Retinal pigment epithelial cell (primary cell): Measurements from ENCODE around the gene SYCP2.
A peak's percentile ranks its signal among the peaks of the same experiment; 100 is the strongest.

Experiments
- DNase-seq: peaks from one replicate; pipeline ENCODE4 v3.0.0-alpha.2; 2010; ENCODE audit warnings: low read depth
- H3K4me3 ChIP-seq: 2 replicates; pipeline ENCODE4 v1.5.1; 2011; ENCODE audit warnings: mild to moderate bottlenecking, low read length, control low read depth, moderate library complexity
- CTCF ChIP-seq: conservative IDR thresholded peaks from 2 replicates; pipeline ENCODE4 v1.5.1; 2011; ENCODE audit warnings: low read depth, low read length, control low read depth, inconsistent platforms

Gene SYCP2

GRCh38 chr20:59839400-59839799, 94.0 kb downstream of the SYCP2 start:
- no peak overlapping the region for H3K4me3 ChIP-seq
- no peak for DNase-seq
- no peak for TF ChIP-seq CTCF

- H3K4me3 ChIP-seq: no peak overlapping the region
- DNase-seq: no peak
- no peak for TF ChIP-seq CTCF
Observed at GRCh38 chr20:59837623-59838394, 95.6 kb downstream of the SYCP2 start.

DNA sequence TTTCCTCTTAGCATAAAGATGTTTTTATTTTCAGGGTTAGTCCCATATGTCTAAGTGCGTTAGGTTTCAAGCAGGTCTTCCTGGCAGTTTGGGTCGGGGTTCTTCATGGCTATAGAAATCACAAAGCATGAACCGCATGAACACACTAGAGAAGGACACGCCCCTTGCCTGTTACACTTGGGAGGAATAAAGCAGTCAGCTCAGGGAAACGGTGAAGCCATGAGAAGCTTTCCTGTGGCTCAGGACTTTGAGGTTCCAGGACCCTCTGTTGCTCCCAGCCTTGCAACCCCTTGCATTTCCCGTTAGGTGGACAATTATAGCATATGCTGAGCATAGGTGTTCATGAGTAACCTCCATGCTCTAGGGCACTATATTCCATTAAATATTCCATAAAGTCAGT, 96.7 kb downstream of the SYCP2 start:
- DNase-seq: no peak
- no peak for TF ChIP-seq CTCF
- no peak overlapping the region for H3K4me3 ChIP-seq

DNA sequence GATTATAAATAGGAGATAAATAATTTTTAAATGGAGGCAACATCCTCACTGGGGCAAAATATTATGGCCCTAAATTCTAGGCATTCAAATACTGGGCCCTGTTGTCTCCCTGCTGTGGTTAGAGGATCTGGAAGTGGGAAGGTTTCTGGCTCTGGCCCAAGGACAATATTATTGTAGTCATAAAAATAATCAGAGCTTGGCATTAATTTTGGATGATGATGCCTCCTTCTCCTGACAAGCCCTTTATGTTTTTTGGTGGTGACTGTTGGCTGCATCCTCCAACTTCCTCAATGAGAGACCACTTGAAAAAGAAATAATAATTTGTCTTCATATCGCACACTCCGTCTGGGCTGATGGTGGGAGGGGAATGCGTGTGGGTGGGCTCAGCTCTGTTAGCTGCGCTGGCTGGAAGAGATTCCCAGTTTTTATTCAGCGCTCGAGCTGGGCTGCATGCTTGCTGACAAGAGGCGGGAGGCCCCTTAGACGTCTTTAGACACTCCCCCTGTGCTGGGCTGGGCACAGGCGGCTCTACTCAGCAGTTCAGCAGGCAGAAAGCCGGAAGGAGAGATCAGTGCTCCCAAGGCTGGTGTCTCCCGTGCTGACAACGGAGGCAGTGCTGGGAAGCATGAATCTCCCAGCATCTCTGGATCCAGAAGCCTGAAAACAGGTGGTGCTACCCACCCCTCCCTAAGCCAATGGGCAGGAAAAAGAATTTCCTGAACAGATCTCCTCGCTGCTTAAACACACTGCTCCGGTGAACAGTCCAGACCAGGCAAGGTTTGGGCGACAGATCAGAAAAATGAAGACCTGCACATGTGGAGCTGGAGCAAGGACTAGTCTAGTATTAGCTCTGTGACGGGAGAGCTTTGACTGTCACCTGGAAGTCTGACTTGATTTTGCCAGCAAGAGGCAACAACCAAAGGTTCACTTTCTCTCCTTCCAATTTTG, 97.7 kb downstream of the SYCP2 start:
- TF ChIP-seq CTCF: no peak
- peak overlapping the region; percentile 1 for H3K4me3 ChIP-seq
- no peak for DNase-seq

- TF ChIP-seq CTCF: no peak
- DNase-seq: no peak
- H3K4me3 ChIP-seq: no peak overlapping the region
Observed at GRCh38 chr20:59835057-59835447, 98.4 kb downstream of the SYCP2 start.

GRCh38 chr20:59832406-59833363, 100.8 kb downstream of the SYCP2 start:
- no peak overlapping the region for H3K4me3 ChIP-seq
- no peak for TF ChIP-seq CTCF

More at GRCh38 chr20:59832406-59833363, 100.8 kb downstream of the SYCP2 start:
- no peak for DNase-seq
